Epithelial cell of proximal tubule (primary cell): Measurements from ENCODE around the gene UBL3. TPM values are rescaled to one million over a fixed set of nuclear protein-coding genes. Genes with fewer than 3 reads are reported as not detected.

ENCODE experiments used
- DNase-seq: peaks from one replicate; pipeline ENCODE4 v3.0.0-alpha.2; 2011; ENCODE audit warnings: low read depth
- H3K4me3 ChIP-seq: 2 replicates; pipeline ENCODE4 v1.5.1; 2011; ENCODE audit warnings: low read depth, mild to moderate bottlenecking, low read length
- CTCF ChIP-seq: conservative IDR thresholded peaks from 2 replicates; pipeline ENCODE4 v1.5.1; 2012; ENCODE audit warnings: low read depth, mild to moderate bottlenecking, low read length
- total RNA-seq: library from RNA; depleted of rRNA; stranded (reverse); fragments of >200 nt; gene quantifications from 2 replicates; pipeline ENCODE4 v1.2.3, GENCODE V29; 2015

UBL3 gene
- total RNA-seq, 1 donor from 2014 or later: 10.0 TPM

- no peak overlapping the region for H3K4me3 ChIP-seq
- no peak for DNase-seq
- TF ChIP-seq CTCF: no peak
Observed at GRCh38 chr13:29878101-29878500, 27.7 kb upstream of the UBL3 start.

GRCh38 chr13:29877456-29878078 is 27.1 kb upstream of the UBL3 start:
- no peak for TF ChIP-seq CTCF
- H3K4me3 ChIP-seq: no peak overlapping the region
- no peak for DNase-seq

GRCh38 chr13:29875646-29876045 is 25.2 kb upstream of the UBL3 start:
- no peak for DNase-seq
- TF ChIP-seq CTCF: no peak

GRCh38 chr13:29868581-29868980 is 18.2 kb upstream of the UBL3 start:
- TF ChIP-seq CTCF: no peak
- H3K4me3 ChIP-seq: no peak overlapping the region
- DNase-seq: no peak

More at GRCh38 chr13:29875646-29876045, 25.2 kb upstream of the UBL3 start:
- no peak overlapping the region for H3K4me3 ChIP-seq

GRCh38 chr13:29865934-29866333 is 15.5 kb upstream of the UBL3 start:
- TF ChIP-seq CTCF: no peak
- H3K4me3 ChIP-seq: no peak overlapping the region
- DNase-seq: no peak

GRCh38 chr13:29861694-29862110 is 11.3 kb upstream of the UBL3 start:
- no peak for DNase-seq
- no peak overlapping the region for H3K4me3 ChIP-seq
- no peak for TF ChIP-seq CTCF

GRCh38 chr13:29859971-29860370 is 9.6 kb upstream of the UBL3 start:
- no peak for TF ChIP-seq CTCF
- no peak overlapping the region for H3K4me3 ChIP-seq
- DNase-seq: no peak
